ENCODE measurements around the gene ZNF350. TPM values are rescaled to one million over a fixed set of nuclear protein-coding genes. Genes with fewer than 3 reads are reported as not detected.
"Not testable (repeated sequence)": the region's sequence is repeated elsewhere in the genome, so short reads cannot be mapped to it uniquely, and the experiment has no call there.

The ZNF350 gene
- total RNA-seq, 6 experiments from 2014 or later: 4.8 to 7.0 (median 5.6) TPM

DNA sequence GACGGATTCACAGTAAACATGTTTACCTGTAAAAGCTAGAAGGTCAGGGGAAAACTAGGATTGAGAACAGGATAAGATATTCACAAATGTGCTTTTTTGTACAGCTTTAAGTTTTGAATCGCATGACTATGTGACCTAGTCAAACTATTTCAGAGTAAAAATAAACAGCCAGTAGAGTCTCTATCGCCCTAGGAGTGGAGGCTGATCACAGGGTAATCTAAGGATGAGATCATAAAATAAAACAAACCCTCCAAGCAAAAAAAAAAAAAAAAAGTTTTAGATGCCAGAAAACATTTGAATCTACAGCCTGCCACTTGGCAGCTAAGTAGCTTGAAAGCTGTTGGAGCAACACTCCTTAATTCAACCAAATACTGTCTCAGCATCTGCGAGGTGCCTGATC lies 26.8 kb downstream of the ZNF350 start:
- Mint-ChIP-seq H3K9me3 (peaks cover 52% of the 10 kb centered on the region), H3K27me3 (ENCODE audit: insufficient read depth) (no peaks in the 10 kb centered on the region), H3K36me3 (ENCODE audit: low read depth) (peaks cover 32% of the 10 kb centered on the region), H3K27ac (no peak overlapping the region), H3K4me1 (ENCODE audit: low read depth) (no peaks in the 10 kb centered on the region), H3K4me3 (no peak overlapping the region)
- TF ChIP-seq, protein P1, sequence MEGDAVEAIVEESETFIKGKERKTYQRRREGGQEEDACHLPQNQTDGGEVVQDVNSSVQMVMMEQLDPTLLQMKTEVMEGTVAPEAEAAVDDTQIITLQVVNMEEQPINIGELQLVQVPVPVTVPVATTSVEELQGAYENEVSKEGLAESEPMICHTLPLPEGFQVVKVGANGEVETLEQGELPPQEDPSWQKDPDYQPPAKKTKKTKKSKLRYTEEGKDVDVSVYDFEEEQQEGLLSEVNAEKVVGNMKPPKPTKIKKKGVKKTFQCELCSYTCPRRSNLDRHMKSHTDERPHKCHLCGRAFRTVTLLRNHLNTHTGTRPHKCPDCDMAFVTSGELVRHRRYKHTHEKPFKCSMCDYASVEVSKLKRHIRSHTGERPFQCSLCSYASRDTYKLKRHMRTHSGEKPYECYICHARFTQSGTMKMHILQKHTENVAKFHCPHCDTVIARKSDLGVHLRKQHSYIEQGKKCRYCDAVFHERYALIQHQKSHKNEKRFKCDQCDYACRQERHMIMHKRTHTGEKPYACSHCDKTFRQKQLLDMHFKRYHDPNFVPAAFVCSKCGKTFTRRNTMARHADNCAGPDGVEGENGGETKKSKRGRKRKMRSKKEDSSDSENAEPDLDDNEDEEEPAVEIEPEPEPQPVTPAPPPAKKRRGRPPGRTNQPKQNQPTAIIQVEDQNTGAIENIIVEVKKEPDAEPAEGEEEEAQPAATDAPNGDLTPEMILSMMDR (IDR thresholded peaks at IDR 0.05): no peak
- DNase-seq: no peak

- peaks cover 51% of the 10 kb centered on the region for H3K9me3 Mint-ChIP-seq
- H3K27me3 Mint-ChIP-seq (ENCODE audit: insufficient read depth); H3K4me3 Mint-ChIP-seq; DNase-seq; H3K27ac Mint-ChIP-seq; H3K4me1 Mint-ChIP-seq (ENCODE audit: low read depth): not testable (repeated sequence)
- H3K36me3 Mint-ChIP-seq (ENCODE audit: low read depth): peaks cover 15% of the 10 kb centered on the region
These were observed 28.8 kb downstream of the ZNF350 start for GRCh38 chr19:51957846-51958245.

GRCh38 chr19:51948975-51949374 lies 37.7 kb downstream of the ZNF350 start:
- DNase-seq: no peak
- no peaks in the 10 kb centered on the region for H3K27me3 Mint-ChIP-seq (ENCODE audit: insufficient read depth)
- TF ChIP-seq, protein P1 (IDR thresholded peaks at IDR 0.05): no peak
- H3K36me3 Mint-ChIP-seq (ENCODE audit: low read depth): peaks cover 56% of the 10 kb centered on the region
- H3K4me1 Mint-ChIP-seq (ENCODE audit: low read depth): no peaks in the 10 kb centered on the region
- H3K4me3 Mint-ChIP-seq: no peak overlapping the region
- peaks cover 86% of the 10 kb centered on the region for H3K9me3 Mint-ChIP-seq
- H3K27ac Mint-ChIP-seq: no peak overlapping the region

- no peaks in the 10 kb centered on the region for H3K27me3 Mint-ChIP-seq (ENCODE audit: insufficient read depth)
- H3K4me3 Mint-ChIP-seq: no peak overlapping the region
- TF ChIP-seq, protein P1 (IDR thresholded peaks at IDR 0.05): no peak
- no peak for DNase-seq
- no peaks in the 10 kb centered on the region for H3K4me1 Mint-ChIP-seq (ENCODE audit: low read depth)
- peaks cover 94% of the 10 kb centered on the region for H3K9me3 Mint-ChIP-seq
- peaks cover 76% of the 10 kb centered on the region for H3K36me3 Mint-ChIP-seq (ENCODE audit: low read depth)
- no peak overlapping the region for H3K27ac Mint-ChIP-seq
These were observed 40.0 kb downstream of the ZNF350 start for GRCh38 chr19:51946602-51947001.

- H3K27me3 Mint-ChIP-seq (ENCODE audit: insufficient read depth): no peaks in the 10 kb centered on the region; the same call in 1 of the 2 replicates
- no peak for DNase-seq
- TF ChIP-seq, protein P1 (IDR thresholded peaks at IDR 0.05): no peak
- peaks cover 93% of the 10 kb centered on the region for H3K9me3 Mint-ChIP-seq
- H3K4me3 Mint-ChIP-seq: no peak overlapping the region
- no peak overlapping the region for H3K27ac Mint-ChIP-seq
- H3K36me3 Mint-ChIP-seq (ENCODE audit: low read depth): peaks cover 87% of the 10 kb centered on the region
- no peaks in the 10 kb centered on the region for H3K4me1 Mint-ChIP-seq (ENCODE audit: low read depth)
These were observed 41.7 kb downstream of the ZNF350 start for GRCh38 chr19:51944798-51945552.

GRCh38 chr19:51938936-51939335 lies 47.7 kb downstream of the ZNF350 start:
- DNase-seq: no peak
- Mint-ChIP-seq H3K27me3 (ENCODE audit: insufficient read depth) (no peaks in the 10 kb centered on the region; the same call in 1 of the 2 replicates), H3K27ac (no peak overlapping the region), H3K4me3 (no peak overlapping the region), H3K4me1 (ENCODE audit: low read depth) (no peaks in the 10 kb centered on the region), H3K36me3 (ENCODE audit: low read depth) (peaks cover 98% of the 10 kb centered on the region), H3K9me3 (peaks cover 79% of the 10 kb centered on the region)
- TF ChIP-seq, protein P1 (IDR thresholded peaks at IDR 0.05): no peak

All from HFFc6 (cell line).